H54 (cell line): Measurements from ENCODE around the gene CBFA2T2.
"Not testable (repeated sequence)": the region's sequence is repeated elsewhere in the genome, so short reads cannot be mapped to it uniquely, and the experiment has no call there.

Experiments
- DNase-seq: peaks from one replicate; pipeline ENCODE4 v3.0.0; 2011; ENCODE audit warnings: low spot score, mixed read lengths; ENCODE audit not compliant: insufficient read length
- FAIRE-seq: peaks from 3 replicates; lab custom pipeline; 2011; peaks lifted over from hg19 to GRCh38; lab: Jason Lieb, UNC
- POLR2A ChIP-seq: IDR thresholded peaks from 2 replicates; pipeline ENCODE4 v1.6.1; 2011; ENCODE audit warnings: low read depth, mild to moderate bottlenecking, low read length

The CBFA2T2 gene

GRCh38 chr20:33693289-33693688 lies 203.4 kb downstream of the CBFA2T2 start:
- FAIRE-seq (no peak), DNase-seq (no peak)
- no peak for TF ChIP-seq POLR2A

GRCh38 chr20:33693741-33694638 lies 204.1 kb downstream of the CBFA2T2 start:
- no peak for TF ChIP-seq POLR2A
- no peak for FAIRE-seq
- no peak for DNase-seq

GRCh38 chr20:33694639-33695012 lies 204.7 kb downstream of the CBFA2T2 start:
- DNase-seq (no peak), FAIRE-seq (no peak)
- no peak for TF ChIP-seq POLR2A

DNA sequence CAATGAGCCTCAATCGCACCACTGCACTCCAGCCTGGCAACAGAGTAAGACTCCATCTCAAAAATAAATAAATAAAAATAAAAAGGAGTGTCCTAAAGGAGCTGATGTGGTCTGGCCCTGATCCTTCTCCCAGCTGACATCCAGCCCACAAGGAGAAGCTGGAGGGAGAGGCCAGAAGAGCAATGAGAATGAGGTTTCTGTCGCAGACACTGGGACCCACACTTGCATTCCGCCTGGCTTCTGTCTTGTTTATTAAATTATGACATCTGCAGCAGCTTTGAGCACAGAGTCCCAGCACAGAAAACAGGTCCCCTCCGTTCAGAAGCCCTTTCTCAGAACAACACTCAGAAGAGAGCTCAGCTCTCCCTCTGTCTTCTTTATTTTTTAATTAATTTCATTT lies 206.6 kb downstream of the CBFA2T2 start:
- no peak for DNase-seq
- no peak for TF ChIP-seq POLR2A
- FAIRE-seq = no peak

- TF ChIP-seq POLR2A = no peak
- FAIRE-seq = no peak
- no peak for DNase-seq
Observed at GRCh38 chr20:33697129-33697528, 207.2 kb downstream of the CBFA2T2 start.

DNA sequence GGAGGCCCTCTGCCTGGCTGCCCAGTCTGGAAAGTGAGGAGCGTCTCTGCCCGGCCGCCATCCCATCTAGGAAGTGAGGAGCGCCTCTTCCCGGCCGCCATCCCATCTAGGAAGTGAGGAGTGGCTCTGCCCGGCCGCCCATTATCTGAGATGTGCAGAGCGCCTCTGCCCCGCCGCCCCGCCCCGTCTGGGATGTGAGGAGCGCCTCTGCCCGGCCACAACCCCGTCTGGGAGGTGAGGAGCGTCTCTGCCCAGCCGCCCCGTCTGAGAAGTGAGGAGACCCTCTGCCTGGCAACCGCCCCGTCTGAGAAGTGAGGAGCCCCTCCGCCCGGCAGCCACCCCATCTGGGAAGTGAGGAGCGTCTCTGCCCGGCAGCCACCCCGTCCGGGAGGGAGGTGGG lies 209.1 kb downstream of the CBFA2T2 start:
- not testable (repeated sequence) for DNase-seq, FAIRE-seq
